ENCODE data around the gene SAPCD1.

The SAPCD1 gene

GRCh38 chr6:31734821-31735406 lies 27.5 kb upstream of the SAPCD1 start:
- H3K27ac ChIP-seq (ENCODE audit: low read length): peak overlapping the region; percentile 98
- no peak for TF ChIP-seq EZH2phosphoT487 (IDR thresholded peaks at IDR 0.05; ENCODE audit: low read length)
- TF ChIP-seq EZH2 (optimal IDR thresholded peaks at IDR 0.05; ENCODE audit: low read depth, low read length): no peak
- peak overlapping the region; percentile 91 for H3K9ac ChIP-seq (ENCODE audit: low read length)
- H3K4me1 ChIP-seq (ENCODE audit: low read length): peaks cover 36% of the 10 kb centered on the region
- H3K36me3 ChIP-seq (replicated peaks; ENCODE audit: insufficient read depth, low read length): peaks cover 10% of the 10 kb centered on the region
- peaks cover 77% of the 10 kb centered on the region for H3F3A ChIP-seq (ENCODE audit: insufficient read depth, low read length)
- H2AFZ ChIP-seq (ENCODE audit: low read length): no peak overlapping the region
- H3K9me2 ChIP-seq (replicated peaks; ENCODE audit: insufficient read depth, low read length): no peaks in the 10 kb centered on the region
- H3K4me3 ChIP-seq (ENCODE audit: low read length): peak overlapping the region; percentile 84
- peak overlapping the region; percentile 99 for H3K4me2 ChIP-seq (ENCODE audit: low read depth, low read length)
- H3K79me2 ChIP-seq (ENCODE audit: low read length): peaks cover 48% of the 10 kb centered on the region
- no peaks in the 10 kb centered on the region for H4K20me1 ChIP-seq (ENCODE audit: insufficient read depth, low read length)
- peak; percentile 63 for DNase-seq
- no peaks in the 10 kb centered on the region for H3K27me3 ChIP-seq (replicated peaks; ENCODE audit: insufficient read depth, low read length)
- no peaks in the 10 kb centered on the region for H3K9me3 ChIP-seq (replicated peaks; ENCODE audit: insufficient read depth, low read length)

- Histone ChIP-seq H3K4me1 (ENCODE audit: low read length) (peaks cover 36% of the 10 kb centered on the region), H3K36me3 (replicated peaks; ENCODE audit: insufficient read depth, low read length) (peaks cover 10% of the 10 kb centered on the region), H3K27ac (ENCODE audit: low read length) (peak within 1 kb of the TSS; percentile 98), H2AFZ (ENCODE audit: low read length) (peak within 1 kb of the TSS; percentile 9; the same call in 1 of the 2 replicates), H3K79me2 (ENCODE audit: low read length) (peaks cover 54% of the 10 kb centered on the region), H4K20me1 (ENCODE audit: insufficient read depth, low read length) (no peaks in the 10 kb centered on the region), H3K9me2 (replicated peaks; ENCODE audit: insufficient read depth, low read length) (no peaks in the 10 kb centered on the region), H3F3A (ENCODE audit: insufficient read depth, low read length) (peaks cover 66% of the 10 kb centered on the region), H3K4me2 (ENCODE audit: low read depth, low read length) (peak within 1 kb of the TSS; percentile 99), H3K27me3 (replicated peaks; ENCODE audit: insufficient read depth, low read length) (no peaks in the 10 kb centered on the region), H3K9me3 (replicated peaks; ENCODE audit: insufficient read depth, low read length) (no peaks in the 10 kb centered on the region), H3K4me3 (ENCODE audit: low read length) (peak within 1 kb of the TSS; percentile 84), H3K9ac (ENCODE audit: low read length) (peak within 1 kb of the TSS; percentile 91)
- TF ChIP-seq, protein P1, sequence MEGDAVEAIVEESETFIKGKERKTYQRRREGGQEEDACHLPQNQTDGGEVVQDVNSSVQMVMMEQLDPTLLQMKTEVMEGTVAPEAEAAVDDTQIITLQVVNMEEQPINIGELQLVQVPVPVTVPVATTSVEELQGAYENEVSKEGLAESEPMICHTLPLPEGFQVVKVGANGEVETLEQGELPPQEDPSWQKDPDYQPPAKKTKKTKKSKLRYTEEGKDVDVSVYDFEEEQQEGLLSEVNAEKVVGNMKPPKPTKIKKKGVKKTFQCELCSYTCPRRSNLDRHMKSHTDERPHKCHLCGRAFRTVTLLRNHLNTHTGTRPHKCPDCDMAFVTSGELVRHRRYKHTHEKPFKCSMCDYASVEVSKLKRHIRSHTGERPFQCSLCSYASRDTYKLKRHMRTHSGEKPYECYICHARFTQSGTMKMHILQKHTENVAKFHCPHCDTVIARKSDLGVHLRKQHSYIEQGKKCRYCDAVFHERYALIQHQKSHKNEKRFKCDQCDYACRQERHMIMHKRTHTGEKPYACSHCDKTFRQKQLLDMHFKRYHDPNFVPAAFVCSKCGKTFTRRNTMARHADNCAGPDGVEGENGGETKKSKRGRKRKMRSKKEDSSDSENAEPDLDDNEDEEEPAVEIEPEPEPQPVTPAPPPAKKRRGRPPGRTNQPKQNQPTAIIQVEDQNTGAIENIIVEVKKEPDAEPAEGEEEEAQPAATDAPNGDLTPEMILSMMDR (IDR thresholded peaks at IDR 0.05; ENCODE audit: low read length): no peak
- DNase-seq: peak; percentile 67
These were observed 26.3 kb upstream of the SAPCD1 start, which contains the start of gene CLIC1 for GRCh38 chr6:31736021-31736767. CLIC1 (minus strand) TSS chr6:31736530; CDS start chr6:31736300, 230 bp downstream.

DNA sequence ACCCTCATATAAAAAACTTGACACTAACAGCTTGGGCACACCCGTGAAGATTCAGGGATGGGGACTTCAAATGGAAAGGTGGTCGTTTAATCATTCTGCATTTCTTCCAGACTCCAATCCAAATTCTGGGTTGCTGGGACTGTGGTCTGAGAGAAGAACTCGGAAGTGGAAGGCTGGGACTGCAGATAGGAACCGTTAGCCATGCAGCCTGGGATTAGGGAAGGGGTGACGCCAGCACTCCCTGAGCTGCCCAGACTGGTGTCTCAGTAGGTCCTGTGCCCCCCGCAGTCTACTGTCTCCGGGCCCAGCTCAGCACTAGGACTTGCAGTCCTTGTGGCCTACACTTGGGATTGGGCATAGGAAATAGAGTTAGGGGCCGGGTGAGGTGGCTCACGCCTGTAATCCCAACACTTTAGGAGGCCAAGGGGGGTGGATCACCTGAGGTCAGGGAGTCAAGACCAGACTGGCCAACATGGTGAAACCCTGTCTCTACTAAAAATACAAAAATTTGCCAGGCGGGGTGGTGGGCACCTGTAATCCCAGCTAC lies 25.6 kb upstream of the SAPCD1 start:
- DNase-seq: no peak
- Histone ChIP-seq H3K79me2 (ENCODE audit: low read length) (peaks cover 53% of the 10 kb centered on the region), H3F3A (ENCODE audit: insufficient read depth, low read length) (peaks cover 60% of the 10 kb centered on the region), H4K20me1 (ENCODE audit: insufficient read depth, low read length) (no peaks in the 10 kb centered on the region), H2AFZ (ENCODE audit: low read length) (peak overlapping the region; percentile 9; the same call in 1 of the 2 replicates), H3K9me3 (replicated peaks; ENCODE audit: insufficient read depth, low read length) (no peaks in the 10 kb centered on the region), H3K27ac (ENCODE audit: low read length) (peak overlapping the region; percentile 98), H3K4me1 (ENCODE audit: low read length) (peaks cover 36% of the 10 kb centered on the region), H3K36me3 (replicated peaks; ENCODE audit: insufficient read depth, low read length) (peaks cover 10% of the 10 kb centered on the region), H3K27me3 (replicated peaks; ENCODE audit: insufficient read depth, low read length) (no peaks in the 10 kb centered on the region), H3K4me2 (ENCODE audit: low read depth, low read length) (peak overlapping the region; percentile 99), H3K9me2 (replicated peaks; ENCODE audit: insufficient read depth, low read length) (no peaks in the 10 kb centered on the region), H3K9ac (ENCODE audit: low read length) (peak overlapping the region; percentile 91), H3K4me3 (ENCODE audit: low read length) (peak overlapping the region; percentile 84)
- TF ChIP-seq, protein P1 (IDR thresholded peaks at IDR 0.05; ENCODE audit: low read length): no peak
- TF ChIP-seq EZH2phosphoT487 (IDR thresholded peaks at IDR 0.05; ENCODE audit: low read length): no peak
- TF ChIP-seq EZH2 (optimal IDR thresholded peaks at IDR 0.05; ENCODE audit: low read depth, low read length): no peak
